ENCODE data around the gene MIB1.

The MIB1 gene

DNA sequence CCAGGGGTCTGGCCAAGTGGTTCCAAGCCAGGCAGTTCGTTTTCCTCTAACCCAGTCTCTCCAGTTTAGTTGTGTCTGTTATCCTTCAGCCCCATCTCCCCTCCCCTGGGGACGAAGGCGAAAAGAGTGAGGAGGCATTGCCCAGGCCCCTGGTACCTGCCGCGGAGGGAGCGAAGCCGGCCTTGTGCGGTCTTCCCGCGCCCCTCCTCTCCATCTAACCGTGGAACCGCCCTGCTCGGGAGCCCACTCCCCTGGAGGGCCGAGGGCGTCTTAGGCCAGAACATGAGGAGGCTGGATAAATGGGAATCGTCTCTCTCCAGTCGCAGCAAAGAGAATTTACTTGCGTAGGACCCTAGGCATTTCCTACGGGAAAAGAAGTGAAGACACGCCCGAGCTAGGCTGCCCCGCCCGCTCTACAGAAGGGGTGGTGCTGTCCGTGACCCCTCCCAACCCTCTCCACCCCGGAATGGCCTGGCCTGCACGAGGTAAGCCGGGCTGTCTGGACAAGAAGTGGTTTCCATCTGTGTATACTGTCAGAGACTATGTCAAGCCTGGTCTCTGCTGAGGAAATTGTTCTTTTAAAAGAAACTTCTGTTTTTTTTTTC is 156.2 kb downstream of the MIB1 start:
- no peak for DNase-seq

DNA sequence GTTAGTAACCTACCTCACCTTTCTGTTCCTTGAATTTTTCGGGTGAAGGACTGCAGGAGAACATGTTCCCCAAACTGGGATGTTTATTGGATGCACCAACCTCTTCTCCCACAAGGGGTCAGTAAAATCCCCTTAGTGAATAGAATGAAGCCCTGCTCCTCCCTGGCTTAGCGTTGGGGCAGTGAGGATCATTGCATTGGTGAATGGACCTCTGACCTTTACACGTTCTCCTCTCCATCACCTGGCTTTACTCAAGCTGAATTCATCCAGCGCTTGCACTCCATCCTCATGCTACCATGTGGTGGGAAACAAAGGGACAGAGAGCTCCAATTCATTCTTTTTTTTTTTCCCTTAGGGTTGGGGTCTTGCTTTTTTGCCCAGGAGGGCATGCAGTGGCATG is 157.2 kb downstream of the MIB1 start:
- peak; percentile 22 for DNase-seq

DNA sequence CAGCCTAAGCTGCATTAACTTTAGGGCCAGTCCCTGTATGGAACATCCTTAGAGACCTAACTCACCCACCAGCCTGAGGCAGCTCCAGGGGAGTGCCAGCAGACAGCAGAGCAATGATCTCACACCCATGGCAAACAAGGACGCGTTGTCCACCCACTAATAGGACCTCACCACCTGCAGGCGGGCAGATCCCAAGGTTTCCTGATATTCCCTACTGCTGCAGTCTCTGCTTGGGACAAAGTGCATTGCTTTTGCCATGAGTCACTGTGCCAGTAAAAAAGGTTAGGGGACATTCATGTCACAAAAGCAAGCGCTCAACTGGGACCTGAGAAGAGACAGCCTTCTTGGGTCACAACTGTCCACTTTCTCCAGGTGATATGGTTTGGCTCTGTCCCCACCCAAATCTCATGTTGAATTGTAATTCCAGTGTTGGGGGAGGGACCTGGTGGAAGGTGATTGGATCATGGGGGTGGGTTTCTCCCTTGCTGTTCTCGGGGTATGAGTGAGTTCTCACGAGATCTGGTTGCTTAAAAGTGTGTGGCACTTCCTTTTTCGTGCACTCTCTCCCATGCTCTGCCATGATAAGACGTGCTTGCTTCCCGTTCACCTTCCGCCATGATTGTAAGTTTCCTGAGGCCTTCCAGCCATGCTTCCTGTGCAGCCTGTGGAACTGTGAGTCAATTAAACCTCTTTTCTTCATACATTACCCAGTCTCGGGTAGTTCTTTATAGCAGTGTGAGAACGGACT is 160.2 kb downstream of the MIB1 start:
- no peak for DNase-seq

DNA sequence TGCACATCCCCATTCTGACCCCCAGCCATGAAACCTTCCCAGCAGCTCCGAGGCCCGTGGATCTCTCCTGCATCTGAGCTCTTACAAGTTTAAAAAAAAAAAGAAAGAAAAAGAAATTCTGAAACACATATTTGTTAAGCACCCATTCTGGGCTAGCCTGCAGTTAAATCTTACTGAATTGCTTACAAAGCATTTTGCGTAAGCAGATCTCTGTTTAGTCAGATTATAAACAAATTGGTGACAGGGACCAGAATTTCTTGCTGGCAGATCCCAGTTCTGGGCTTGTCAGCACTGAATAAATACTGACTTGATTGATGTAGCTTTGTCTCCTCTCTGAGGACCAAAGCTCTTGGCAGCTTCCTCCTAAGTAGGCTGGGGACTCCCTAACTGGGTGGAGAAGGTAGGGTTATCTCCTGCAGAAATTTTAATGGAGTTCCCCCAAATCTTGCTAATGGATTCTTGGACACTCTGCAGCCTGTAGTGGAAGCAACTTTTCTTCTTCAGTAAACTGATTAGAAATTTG is 160.9 kb downstream of the MIB1 start:
- no peak for DNase-seq

DNA sequence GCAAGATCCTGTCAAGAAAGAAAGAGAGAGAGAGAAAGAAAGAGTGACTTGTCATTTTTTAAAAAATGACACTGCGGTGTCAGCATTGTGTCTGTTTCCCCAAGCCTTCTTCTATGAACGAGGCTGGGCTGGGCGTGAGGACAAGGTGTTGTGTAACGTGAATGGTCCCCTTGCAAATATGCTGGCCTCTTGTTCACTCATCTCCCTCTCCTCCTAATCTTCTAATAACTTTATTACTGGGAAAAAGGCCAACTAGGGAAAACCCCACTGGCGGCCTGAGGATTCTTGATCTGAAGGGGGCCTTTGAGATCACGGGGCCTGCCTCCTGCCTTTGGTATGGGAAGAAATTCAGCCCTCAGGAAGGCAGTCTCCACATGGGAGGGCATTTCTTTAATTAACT is 163.1 kb downstream of the MIB1 start:
- DNase-seq: no peak

DNA sequence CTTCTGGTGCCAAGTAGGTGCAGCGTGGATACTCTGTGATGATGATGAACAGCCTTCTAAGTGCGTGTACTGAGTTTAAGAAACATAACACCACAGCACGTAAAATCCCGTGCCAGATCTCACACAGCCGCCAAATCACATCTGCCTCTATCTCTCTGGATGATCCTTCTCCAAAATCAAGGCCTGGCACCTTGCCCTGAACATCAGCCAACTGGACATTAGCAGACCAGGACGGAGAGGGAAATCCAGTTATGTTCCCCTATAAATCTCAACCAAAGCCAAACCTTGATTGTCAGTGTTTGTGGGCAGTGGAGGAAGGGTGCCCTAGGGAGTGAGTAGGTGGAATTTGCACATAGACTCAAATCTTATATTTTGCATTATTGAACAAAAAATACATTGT is 164.3 kb downstream of the MIB1 start:
- DNase-seq: no peak

DNA sequence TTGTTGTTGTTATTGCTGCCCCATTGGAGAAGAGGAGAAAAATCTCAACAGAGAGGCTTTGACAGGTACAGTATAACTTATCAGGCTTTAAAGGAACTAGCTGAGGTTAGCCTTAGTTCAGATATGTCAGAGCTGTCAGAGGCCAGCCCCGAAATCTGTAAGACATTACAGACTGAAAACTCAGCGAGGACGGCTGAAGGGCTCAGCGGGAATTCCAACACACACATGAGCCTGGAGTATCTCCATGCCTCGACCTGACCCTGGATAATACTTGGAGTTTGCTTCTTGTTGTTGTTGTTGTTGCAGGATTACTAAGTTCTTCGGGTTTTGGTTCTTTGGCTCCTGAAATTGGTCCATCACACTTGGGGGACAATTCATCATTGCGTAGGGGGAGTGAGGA is 166.9 kb downstream of the MIB1 start:
- DNase-seq: no peak

DNA sequence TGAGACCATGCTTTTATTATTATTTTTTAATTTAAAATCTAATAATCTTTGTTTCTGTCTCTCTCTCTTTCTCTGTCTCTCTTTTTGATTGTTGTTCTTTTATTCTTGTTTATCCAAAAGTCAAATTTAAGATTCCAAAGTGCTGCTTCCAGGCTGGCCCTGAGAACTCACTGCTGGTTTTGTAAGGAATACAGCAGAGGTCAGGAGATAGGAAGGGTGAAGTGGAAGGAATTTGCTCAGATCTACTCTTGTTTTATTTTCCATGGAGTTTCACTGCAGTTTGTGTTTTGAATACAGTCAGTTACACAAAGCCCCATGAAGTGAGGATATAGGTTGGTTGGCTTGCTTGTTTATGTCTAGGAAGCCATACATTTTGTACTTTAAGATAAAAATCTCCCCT is 168.1 kb downstream of the MIB1 start:
- no peak for DNase-seq

DNA sequence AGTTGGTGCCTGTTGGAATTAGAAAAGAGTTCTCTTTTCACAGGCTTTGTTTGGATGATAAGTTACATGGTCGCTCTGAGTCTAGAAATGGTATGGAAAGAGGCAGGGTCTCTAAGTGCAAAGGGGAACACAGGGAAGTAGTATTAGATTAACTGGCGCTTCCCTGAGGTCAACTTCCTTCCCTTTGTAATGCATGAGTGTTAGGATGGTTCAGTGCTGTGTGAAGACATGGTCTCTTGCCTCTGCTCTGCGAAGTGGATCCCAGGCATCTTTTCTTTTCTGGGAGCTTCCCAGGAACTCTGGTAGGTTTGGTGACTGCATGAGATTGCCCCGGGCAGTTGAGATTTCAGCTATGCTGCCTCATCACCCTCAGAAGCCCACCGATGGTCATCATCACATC is 170.3 kb downstream of the MIB1 start:
- no peak for DNase-seq

DNA sequence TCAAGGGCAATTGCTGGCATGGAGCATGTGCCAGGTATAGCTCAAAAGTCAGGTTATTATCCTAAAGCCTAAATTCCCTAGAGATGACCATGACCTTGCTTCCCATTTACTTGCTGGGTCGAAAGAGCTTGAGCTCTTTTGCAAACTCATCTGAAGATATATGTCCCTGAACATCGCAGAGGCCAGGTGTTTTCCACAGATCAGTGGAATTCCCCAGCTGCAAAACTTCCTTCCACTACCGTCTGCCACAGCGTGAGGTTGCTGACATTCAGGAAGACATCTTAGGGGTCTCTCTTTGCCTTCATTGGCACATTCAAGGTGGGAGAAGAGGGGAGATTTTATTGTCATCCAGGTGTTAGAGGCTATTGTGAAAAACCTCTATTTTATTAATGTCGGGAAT is 171.0 kb downstream of the MIB1 start:
- DNase-seq: no peak

DNA sequence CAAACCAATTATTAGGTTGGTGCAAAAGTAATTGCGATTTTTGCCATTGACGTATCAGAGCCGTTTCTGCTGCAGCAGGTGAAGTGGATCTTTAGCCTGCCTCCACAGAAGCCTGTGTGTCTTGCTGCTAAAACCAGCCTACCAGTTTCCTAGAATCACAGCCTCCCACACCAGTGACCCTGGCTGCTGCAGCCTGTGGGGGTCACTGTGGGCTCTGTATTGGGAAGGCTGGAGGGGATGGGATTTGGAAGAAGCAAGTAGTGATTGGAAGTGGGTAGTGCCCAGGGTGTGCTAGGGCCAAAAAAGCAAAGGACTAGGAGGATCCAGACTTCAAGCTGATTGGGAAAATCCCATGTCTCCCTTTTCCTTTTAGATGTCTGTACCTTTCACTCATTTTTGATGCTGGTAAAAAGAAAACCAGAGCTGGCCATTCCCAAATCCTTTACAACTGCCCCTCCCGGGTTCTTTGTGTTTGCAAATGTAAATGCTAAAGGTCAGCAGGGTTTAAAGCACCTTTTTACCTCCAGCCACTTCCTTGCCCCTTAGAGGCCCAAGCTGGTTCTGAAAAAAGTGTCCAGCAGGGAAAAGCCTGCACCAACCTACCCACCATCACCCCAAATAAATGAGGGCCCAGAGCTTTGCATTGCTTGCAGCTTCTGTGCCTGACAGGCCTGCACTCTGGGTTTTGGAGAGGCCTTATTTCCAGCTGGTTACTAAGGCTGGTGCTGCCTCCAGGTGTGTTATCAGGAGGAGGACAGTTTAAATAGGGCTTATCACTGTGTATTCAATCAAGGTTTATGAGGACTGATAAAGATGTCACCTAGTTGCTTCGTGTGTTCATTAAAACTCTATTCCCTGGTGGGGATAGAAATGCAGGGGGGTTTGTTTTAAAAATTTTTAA is 172.0 kb downstream of the MIB1 start:
- DNase-seq: no peak

DNA sequence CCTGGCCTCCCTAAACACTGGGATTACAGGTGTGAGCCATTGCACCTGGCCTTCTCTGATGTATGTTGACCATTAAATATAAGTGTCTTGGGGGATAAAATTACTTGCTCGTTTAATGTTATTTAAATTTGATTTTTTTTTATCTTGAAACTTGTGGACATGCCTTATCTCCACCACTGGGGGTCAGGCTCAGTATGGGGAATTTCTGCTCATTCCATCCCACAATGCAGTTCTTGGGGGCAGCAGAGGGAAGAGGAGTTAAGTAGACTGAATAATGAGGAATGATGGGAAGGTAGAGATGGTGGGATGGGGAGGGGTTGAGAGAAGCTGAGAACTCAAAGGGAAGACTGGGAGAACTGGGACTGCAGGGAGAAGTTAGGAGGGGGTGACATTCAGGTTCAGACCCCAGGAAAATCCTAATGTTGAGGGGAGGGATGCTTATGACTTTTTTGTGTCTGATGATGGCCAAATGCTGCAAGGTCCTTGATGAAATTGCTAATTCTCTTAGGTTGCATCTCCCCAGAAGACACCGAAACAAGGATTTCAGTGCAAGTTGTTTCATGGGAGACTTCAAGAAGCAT is 174.2 kb downstream of the MIB1 start:
- peak; percentile 38 for DNase-seq

DNA sequence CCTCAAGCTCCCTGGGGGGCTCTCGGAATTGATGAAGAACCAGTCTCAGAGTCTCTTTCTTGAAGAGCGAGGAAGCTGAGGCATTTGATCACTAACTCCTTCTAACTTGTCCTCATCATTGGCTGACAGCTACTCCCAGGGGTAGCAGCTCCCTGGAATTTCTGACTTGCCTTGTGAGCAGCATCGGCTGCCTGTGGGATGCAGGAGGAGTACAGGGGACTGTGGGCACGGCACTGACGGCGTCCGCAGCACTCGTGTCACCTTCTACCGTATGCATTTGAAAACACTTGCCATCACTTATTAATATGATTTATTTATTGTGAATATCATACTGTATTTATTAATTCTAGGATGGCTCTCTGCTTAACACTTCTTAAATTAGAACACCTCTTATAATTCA is 175.0 kb downstream of the MIB1 start:
- DNase-seq: no peak

DNA sequence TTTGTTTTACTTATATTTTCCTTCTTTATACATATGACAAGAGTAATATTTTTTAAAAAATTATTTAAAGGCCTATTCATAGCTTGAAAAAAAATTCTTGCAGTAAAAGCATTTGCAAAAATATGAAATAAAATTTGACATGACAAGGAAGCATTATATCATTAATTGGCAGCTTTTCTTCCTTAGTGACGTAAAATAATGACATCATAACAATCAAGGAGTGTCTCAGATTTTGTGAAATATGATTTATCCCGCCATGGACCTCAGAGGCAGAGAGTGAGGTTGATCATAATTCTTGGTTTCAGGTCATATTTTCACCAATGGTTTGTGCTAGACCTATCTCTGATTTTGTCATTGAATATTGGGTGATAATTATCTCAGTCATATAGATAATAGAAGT is 176.0 kb downstream of the MIB1 start:
- DNase-seq: no peak

DNA sequence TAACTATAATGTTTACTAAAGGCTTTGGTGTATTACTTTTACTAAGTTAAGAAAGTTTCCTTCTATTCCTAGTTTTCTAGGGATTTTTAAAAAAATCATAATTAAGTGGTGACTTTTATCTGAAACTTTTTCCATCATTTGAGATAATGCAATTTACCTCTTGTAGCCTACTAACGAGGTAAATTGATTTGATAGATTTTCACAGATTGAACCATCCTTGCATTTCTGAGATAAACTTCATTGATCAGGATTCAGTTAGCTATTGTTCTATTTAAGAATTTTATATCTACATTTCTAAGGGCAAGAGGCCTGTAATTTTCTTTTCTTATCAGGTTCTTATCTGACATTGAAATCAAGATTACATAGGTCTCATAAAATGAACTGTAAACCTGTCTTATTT is 178.1 kb downstream of the MIB1 start:
- DNase-seq: no peak

All from fibroblast of skin of abdomen (primary cell).